Activated naive CD4-positive, alpha-beta T cell treated with anti-CD3 and anti-CD28 coated beads for 36 hours (primary cell): Measurements from ENCODE around the gene CYP19A1. TPM values are rescaled to one million over a fixed set of nuclear protein-coding genes. Genes with fewer than 3 reads are reported as not detected.
A peak's percentile ranks its signal among the peaks of the same experiment; 100 is the strongest.
"Not testable (repeated sequence)": the region's sequence is repeated elsewhere in the genome, so short reads cannot be mapped to it uniquely, and the experiment has no call there.

Source experiments
- CTCF ChIA-PET: fragments of 350-600 bp; sonication (Branson Sonifier 250); formaldehyde crosslinking; loops from one replicate; lab custom pipeline; 2021; ENCODE audit warnings: antibody characterized with exemption; lab: Charles Lee
- DNase-seq: peaks from one replicate; pipeline ENCODE4 v3.0.0-alpha.2; 2020
- H3K27ac Mint-ChIP-seq: one replicate; pipeline ENCODE4 v1.8.0; 2021; ENCODE audit warnings: mild to moderate bottlenecking, mixed read lengths
- H3K27me3 Mint-ChIP-seq: one replicate; pipeline ENCODE4 v1.8.0; 2021; ENCODE audit warnings: low read depth, mixed read lengths
- H3K36me3 Mint-ChIP-seq: one replicate; pipeline ENCODE4 v1.8.0; 2021; ENCODE audit warnings: low read depth, mixed read lengths
- H3K4me1 Mint-ChIP-seq: one replicate; pipeline ENCODE4 v1.8.0; 2021; ENCODE audit warnings: low read depth, mixed read lengths
- H3K4me3 Mint-ChIP-seq: one replicate; pipeline ENCODE4 v1.8.0; 2021; ENCODE audit warnings: mild to moderate bottlenecking, moderate library complexity, mixed read lengths
- H3K9me3 Mint-ChIP-seq: one replicate; pipeline ENCODE4 v1.8.0; 2021; ENCODE audit warnings: mixed read lengths
- intact Hi-C: fragments of 100-400 bp; cut with micrococcal nuclease; formaldehyde crosslinking; loops from one replicate; pipeline ENCODE4 v1.15.1; 2023
- total RNA-seq, 2 experiments: library from RNA; stranded (reverse); gene quantifications; one replicate each; pipeline ENCODE4 v1.2.3, GENCODE V29; 2021

CYP19A1 gene
- total RNA-seq, 2 experiments from 2014 or later = not detected

DNA sequence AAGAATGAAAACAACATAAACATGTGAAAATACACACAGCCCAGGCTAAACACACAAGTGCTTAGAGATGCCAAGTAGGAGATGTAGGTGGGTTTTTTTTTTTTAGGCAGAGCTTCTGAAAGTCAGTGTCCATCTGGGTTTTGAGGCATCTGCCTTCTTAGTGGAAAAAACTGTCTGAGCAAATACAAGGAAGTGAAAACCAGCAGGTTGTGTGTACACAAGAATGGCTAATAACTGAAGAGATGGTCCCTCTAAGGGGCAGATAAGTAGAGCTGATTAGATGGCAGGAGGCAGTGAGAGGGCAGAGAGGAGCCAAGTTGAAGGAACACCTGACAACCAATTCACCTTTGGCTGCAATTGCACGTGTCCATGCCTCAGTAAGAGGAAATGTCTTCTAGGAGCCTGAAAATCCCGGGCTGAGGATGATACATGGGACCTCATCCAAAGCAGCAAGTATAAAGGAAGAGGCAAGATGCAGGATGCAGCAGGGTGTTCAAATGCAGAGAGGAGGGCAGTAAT, 34.9 kb downstream of the CYP19A1 start:
- Mint-ChIP-seq H3K36me3 (no peaks in the 10 kb centered on the region), H3K4me1 (no peaks in the 10 kb centered on the region), H3K4me3 (no peak overlapping the region), H3K27ac (no peak overlapping the region), H3K27me3 (peaks cover 16% of the 10 kb centered on the region), H3K9me3 (no peaks in the 10 kb centered on the region)
- DNase-seq = no peak
- intact Hi-C loops = no loop called here
- CTCF ChIA-PET = interaction anchor here (0.6 kb wide), 1 partner anchor 215 kb away, joined by 3 read pairs; no protein-coding TSS in a partner anchor

DNA sequence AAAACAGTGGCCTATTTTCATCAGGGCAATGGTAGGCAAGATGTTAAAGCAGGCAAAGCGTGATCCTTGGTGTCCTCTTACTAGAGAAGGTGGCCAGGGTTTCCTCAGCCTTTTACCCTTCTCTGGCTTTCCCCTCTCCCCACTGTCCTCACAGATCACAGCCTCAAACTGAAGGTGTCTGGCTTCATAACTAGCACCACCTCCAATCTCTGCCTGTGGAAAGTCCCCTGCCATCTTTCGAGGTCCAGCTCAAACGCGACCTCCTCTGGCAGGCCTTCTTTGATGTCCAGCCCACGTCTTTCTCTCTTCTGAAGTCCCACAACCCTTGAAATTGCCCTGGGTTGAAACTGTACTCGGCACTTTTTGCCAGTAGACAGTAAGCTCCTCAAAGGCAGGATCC, 35.9 kb downstream of the CYP19A1 start:
- CTCF ChIA-PET = no interaction called here
- Mint-ChIP-seq H3K27ac (no peak overlapping the region), H3K36me3 (no peaks in the 10 kb centered on the region), H3K4me1 (no peaks in the 10 kb centered on the region), H3K27me3 (peaks cover 12% of the 10 kb centered on the region), H3K9me3 (no peaks in the 10 kb centered on the region), H3K4me3 (no peak overlapping the region)
- intact Hi-C loops = no loop called here
- DNase-seq = no peak

DNA sequence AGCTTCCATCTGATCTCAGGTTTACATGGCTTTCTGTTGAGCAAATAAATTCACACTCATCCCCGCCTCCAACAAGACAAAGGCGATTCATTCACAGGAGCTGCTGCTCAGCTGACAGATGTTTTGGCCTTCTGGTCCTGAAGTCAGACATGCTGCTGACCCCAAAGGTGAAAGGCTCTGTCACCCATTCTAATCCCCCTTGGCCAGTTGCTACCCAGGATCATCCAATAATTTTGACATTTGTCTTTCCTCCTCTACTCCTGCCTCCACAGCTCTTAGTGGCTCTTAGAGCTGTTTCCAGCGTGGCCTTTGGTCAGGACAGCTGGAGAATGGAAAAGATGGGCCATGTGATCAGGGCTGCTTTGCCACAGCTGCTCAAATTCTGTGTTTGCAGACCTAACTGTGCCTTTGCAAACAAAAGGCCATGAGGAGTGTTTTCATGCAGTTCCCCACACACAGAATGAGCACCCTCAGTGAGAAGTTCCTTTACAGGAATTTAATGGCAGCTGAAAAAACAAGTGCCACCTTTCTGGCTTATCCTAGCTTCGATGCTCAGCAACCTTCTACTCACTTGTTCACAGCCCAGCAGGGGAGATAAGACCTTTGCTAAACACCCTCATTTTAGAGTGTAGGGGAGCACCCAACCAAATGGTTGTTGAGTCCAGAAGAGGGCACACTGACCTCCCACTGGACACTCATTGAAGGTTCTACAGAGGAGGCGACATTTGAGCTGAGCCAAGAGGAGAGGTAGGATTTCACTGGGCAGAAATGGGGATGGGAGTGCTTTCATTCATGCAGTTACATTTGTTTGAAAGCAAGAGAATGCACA, 39.0 kb downstream of the CYP19A1 start:
- intact Hi-C loops = no loop called here
- DNase-seq = no peak
- no peaks in the 10 kb centered on the region for H3K4me1 Mint-ChIP-seq
- no peaks in the 10 kb centered on the region for H3K36me3 Mint-ChIP-seq
- peaks cover 7% of the 10 kb centered on the region for H3K27me3 Mint-ChIP-seq
- CTCF ChIA-PET = no interaction called here
- H3K9me3 Mint-ChIP-seq = no peaks in the 10 kb centered on the region
- no peak overlapping the region for H3K27ac Mint-ChIP-seq
- no peak overlapping the region for H3K4me3 Mint-ChIP-seq

DNA sequence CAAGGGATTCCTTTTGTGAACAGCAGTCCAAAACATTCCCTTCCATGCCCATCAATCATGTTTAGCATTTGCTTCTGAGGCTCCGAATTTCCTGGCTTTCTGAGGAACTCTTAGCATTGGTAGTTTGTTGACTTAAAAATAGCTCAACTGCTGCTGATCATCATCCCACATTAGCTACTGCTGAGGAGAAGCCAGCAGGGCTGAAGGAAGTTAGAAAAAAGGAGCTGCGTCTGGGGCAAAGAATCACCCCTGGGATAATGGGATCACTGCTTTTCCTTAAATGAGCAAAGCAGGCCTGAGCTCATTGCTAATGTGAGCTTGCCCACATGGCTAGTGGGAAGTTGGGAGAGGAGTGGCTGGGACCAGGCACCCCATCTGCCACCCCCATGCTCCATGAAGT, 39.8 kb downstream of the CYP19A1 start:
- Mint-ChIP-seq H3K4me3 (no peak overlapping the region), H3K9me3 (no peaks in the 10 kb centered on the region), H3K36me3 (no peaks in the 10 kb centered on the region), H3K4me1 (no peaks in the 10 kb centered on the region), H3K27me3 (peaks cover 7% of the 10 kb centered on the region), H3K27ac (no peak overlapping the region)
- DNase-seq = no peak
- CTCF ChIA-PET = interaction anchor here (0.9 kb wide), 1 partner anchor 106 kb away, joined by 3 read pairs; no protein-coding TSS in a partner anchor
- intact Hi-C loops = no loop called here

DNA sequence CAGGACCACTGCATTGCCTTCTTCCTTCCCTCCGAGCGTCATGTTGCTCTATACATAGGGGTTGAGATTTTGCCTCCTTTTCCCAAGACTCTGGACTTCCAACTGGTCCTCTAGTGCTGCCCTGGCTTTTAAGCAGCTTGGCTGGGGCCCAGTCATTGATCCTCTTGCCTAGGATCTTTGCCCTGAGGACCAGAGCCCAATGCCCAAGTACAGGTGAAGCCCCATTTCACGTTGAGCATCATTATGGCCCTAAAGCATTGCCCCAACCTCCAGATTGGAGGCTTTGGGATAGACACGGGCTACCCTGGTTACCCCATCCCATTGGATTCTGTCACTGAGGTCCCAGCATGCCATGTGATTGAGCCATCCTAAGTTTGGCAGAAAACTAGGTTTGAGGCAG, 47.7 kb downstream of the CYP19A1 start:
- intact Hi-C loops = no loop called here
- H3K4me1 Mint-ChIP-seq = no peaks in the 10 kb centered on the region
- H3K36me3 Mint-ChIP-seq = no peaks in the 10 kb centered on the region
- CTCF ChIA-PET = no interaction called here
- H3K27me3 Mint-ChIP-seq = no peaks in the 10 kb centered on the region
- DNase-seq = no peak
- no peak overlapping the region for H3K27ac Mint-ChIP-seq
- no peak overlapping the region for H3K4me3 Mint-ChIP-seq
- H3K9me3 Mint-ChIP-seq = peaks cover 5% of the 10 kb centered on the region

DNA sequence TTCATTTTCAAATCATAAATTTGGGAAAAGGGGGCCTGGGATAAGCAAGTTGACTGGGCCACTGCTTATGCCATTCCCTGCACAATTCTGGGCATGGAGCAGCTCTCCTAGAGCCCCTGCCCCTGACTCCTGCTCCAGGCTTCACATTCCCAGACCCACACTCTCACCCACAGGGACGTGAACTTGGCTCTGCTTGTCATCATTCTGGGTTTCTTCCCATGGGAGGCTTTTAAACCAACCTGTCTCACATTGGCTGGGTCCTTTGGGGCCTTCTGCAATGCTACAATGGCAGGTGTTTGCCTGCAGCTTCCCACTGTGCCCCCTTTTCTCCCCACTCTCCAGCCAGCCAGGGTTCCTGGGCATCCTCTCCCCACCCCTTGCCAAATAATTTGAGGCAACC, 49.1 kb downstream of the CYP19A1 start:
- no peaks in the 10 kb centered on the region for H3K4me1 Mint-ChIP-seq
- no peaks in the 10 kb centered on the region for H3K36me3 Mint-ChIP-seq
- DNase-seq = no peak
- H3K27ac Mint-ChIP-seq = no peak overlapping the region
- no peak overlapping the region for H3K4me3 Mint-ChIP-seq
- intact Hi-C loops = no loop called here
- H3K27me3 Mint-ChIP-seq = no peaks in the 10 kb centered on the region
- peaks cover 5% of the 10 kb centered on the region for H3K9me3 Mint-ChIP-seq
- CTCF ChIA-PET = interaction anchor here (0.5 kb wide), 1 partner anchor 164 kb away, joined by 3 read pairs; no protein-coding TSS in a partner anchor

DNA sequence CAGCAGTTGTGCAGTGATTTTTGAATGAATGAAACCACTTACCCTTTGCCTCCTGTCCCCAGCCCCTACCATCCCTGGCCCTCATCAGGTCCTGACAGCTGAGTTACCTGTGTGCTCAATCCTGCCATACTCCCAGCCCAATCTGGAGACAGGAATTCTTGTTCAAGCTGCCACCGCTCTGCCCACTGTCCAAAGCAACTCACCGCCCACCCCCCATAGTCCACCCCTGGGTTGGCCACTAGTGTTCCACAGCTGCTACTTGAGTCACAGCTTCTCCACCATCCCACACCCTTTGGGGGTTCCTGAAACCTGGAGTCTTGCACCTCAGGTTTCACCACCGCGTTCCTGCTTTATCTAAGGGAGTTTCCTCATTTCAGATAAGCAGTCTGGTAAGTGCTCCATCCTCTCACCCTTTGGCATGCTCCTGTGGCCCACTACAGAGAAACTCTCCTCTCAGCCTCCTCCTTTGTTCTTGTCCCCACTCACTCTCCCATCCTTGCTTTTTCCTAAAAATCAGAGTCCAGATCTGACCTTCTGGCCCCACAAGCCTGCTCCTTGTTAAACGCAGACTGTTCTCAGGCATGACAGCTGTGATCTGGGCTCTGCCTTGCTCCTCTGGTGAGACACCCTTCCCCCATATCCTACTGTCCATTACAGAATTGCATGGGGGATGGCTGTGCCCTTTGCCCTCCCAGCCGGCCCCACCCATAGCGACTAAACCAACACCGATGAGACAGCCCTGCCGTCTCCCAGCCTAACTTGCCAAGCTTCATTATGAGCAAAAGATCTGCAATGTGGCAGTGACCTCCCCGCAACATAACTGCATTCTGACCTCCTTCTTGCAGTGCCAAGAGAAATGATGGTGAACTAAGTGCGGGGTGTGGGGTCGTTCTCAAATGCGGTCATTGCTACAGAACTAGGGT, 50.0 kb downstream of the CYP19A1 start:
- intact Hi-C loops = no loop called here
- CTCF ChIA-PET = interaction anchor here (1.5 kb wide), 1 partner anchor 63 kb away, joined by 3 read pairs; no protein-coding TSS in a partner anchor
- Mint-ChIP-seq H3K4me3 (no peak overlapping the region), H3K4me1 (no peaks in the 10 kb centered on the region), H3K27ac (no peak overlapping the region), H3K27me3 (no peaks in the 10 kb centered on the region), H3K9me3 (peaks cover 3% of the 10 kb centered on the region), H3K36me3 (no peaks in the 10 kb centered on the region)
- DNase-seq = no peak

DNA sequence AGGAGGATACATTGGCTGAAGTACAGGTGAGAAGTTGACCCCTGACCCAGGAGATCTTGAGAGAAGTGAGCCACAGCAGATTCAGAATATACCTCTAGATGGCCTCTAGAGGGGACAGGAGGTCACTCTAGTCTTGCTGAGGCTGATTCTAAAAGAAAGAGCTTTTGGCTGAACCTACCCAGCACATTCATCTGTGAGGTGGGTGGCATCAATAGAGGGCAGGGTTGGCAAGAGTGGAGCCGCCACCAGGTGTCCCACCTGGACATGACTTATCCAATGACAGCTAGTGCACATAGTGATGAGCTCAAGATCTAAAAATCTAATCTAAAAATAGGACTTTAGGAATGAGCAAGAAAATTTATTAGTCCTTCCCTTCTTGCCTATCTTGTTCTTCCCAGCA, 51.6 kb downstream of the CYP19A1 start:
- H3K27me3 Mint-ChIP-seq = peaks cover 3% of the 10 kb centered on the region
- H3K4me1 Mint-ChIP-seq = no peaks in the 10 kb centered on the region
- no peak overlapping the region for H3K4me3 Mint-ChIP-seq
- DNase-seq = peak; percentile 9
- intact Hi-C loops = no loop called here
- H3K27ac Mint-ChIP-seq = no peak overlapping the region
- CTCF ChIA-PET = interaction anchor here (0.6 to 1.5 kb wide), 6 partner anchors 65 to 1271 kb away, joined by 3 to 4 read pairs (median 3); no protein-coding TSS in a partner anchor
- H3K9me3 Mint-ChIP-seq = no peaks in the 10 kb centered on the region
- H3K36me3 Mint-ChIP-seq = no peaks in the 10 kb centered on the region

DNA sequence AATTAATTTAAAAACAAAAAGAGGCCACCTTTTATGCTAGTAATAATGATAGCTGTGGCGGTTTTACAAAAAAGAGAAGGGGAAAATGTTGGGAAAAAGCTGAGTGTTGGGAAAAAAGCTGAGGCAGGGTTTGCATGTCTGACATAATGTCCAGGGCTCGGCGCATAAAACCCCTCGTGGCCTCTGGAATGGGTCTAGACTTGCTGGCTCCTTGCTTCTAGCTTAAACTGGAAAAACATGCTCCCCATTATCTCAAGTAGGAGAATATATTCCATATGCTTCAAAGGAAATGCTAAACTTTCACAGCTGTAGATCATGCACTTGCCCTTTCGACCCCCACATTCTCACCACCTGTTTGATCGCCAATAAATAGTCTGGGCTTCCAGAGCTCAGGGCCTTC, 53.0 kb downstream of the CYP19A1 start:
- DNase-seq = no peak
- CTCF ChIA-PET = no interaction called here
- H3K36me3 Mint-ChIP-seq = no peaks in the 10 kb centered on the region
- no peaks in the 10 kb centered on the region for H3K4me1 Mint-ChIP-seq
- no peak overlapping the region for H3K4me3 Mint-ChIP-seq
- H3K27ac Mint-ChIP-seq = no peak overlapping the region
- H3K9me3 Mint-ChIP-seq = no peaks in the 10 kb centered on the region
- intact Hi-C loops = no loop called here
- H3K27me3 Mint-ChIP-seq = peaks cover 3% of the 10 kb centered on the region

DNA sequence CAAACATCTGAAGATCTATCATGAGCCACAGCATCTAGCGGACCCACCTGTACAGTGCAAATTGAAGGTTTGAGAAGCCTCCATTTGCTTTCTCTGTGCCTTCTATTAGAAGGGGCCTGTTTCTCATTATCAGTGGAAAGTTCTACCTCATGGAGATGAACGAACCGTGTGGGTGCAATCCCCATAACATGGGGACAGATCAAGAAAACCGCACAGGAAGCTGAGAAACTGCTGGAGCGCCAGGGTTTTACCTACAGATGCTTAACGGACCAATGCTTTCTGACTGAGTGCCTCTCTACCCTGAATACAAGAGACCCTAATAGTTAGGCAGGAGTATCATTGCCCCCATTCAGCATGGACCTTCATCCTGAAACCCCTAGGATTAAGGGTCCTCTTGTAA, 53.5 kb downstream of the CYP19A1 start:
- DNase-seq = no peak
- no peak overlapping the region for H3K27ac Mint-ChIP-seq
- no peaks in the 10 kb centered on the region for H3K4me1 Mint-ChIP-seq
- H3K9me3 Mint-ChIP-seq = no peaks in the 10 kb centered on the region
- H3K36me3 Mint-ChIP-seq = no peaks in the 10 kb centered on the region
- intact Hi-C loops = loop anchor here (5.0 kb wide), 2 partner anchors 117 to 212 kb away; no protein-coding TSS in a partner anchor
- CTCF ChIA-PET = no interaction called here
- H3K27me3 Mint-ChIP-seq = peaks cover 3% of the 10 kb centered on the region
- no peak overlapping the region for H3K4me3 Mint-ChIP-seq

DNA sequence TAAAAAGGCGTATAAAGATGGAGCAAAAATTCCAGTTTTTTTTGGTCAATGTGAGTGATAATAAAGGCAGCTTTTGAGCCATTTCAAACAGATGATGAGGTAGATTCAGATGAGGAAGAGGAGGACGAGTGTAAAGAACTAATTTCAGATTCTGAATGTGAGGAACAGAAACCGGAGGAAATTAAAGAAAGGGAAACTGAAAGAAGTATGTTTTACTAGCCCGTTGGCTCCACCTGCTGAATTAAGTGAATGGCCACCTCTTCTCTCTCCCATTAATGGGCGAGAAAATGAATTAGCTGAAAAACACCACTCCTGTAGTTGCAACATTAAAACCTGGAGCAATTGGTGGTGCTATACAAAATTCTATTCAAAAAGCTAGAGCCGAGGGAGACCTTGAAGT, 55.4 kb downstream of the CYP19A1 start:
- no peak for DNase-seq
- no peaks in the 10 kb centered on the region for H3K36me3 Mint-ChIP-seq
- no peaks in the 10 kb centered on the region for H3K4me1 Mint-ChIP-seq
- CTCF ChIA-PET = interaction anchor here (0.7 to 2.0 kb wide), 2 partner anchors 64 to 98 kb away, joined by 3 to 8 read pairs; no protein-coding TSS in a partner anchor
- no peak overlapping the region for H3K4me3 Mint-ChIP-seq
- no peak overlapping the region for H3K27ac Mint-ChIP-seq
- peaks cover 14% of the 10 kb centered on the region for H3K27me3 Mint-ChIP-seq
- no peaks in the 10 kb centered on the region for H3K9me3 Mint-ChIP-seq
- intact Hi-C loops = loop anchor here (5.0 kb wide), 2 partner anchors 119 to 214 kb away; no protein-coding TSS in a partner anchor

DNA sequence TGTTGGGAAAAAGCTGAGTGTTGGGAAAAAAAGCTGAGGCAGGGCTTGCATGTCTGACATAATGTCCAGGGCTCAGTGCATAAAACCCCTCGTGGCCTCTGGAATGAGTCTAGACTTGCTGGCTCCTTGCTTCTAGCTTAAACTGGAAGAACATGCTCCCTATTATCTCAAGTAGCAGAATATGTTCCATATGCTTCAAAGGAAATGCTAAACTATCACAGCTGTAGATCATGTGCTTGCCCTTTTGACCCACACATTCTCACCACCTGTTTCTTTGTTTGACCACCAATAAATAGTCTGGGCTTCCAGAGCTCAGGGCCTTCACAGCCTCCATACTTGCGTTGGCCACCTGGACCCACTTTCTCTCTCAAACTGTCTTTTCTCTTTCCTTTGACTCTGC, 56.2 kb downstream of the CYP19A1 start:
- not testable (repeated sequence) for H3K4me1 Mint-ChIP-seq, H3K36me3 Mint-ChIP-seq, H3K4me3 Mint-ChIP-seq, DNase-seq, H3K9me3 Mint-ChIP-seq, H3K27ac Mint-ChIP-seq
- intact Hi-C loops = loop anchor here (5.0 kb wide), 2 partner anchors 120 to 215 kb away; no protein-coding TSS in a partner anchor
- H3K27me3 Mint-ChIP-seq = peaks cover 14% of the 10 kb centered on the region
- CTCF ChIA-PET = interaction anchor here (0.7 to 2.0 kb wide), 4 partner anchors 65 to 119 kb away, joined by 3 to 8 read pairs (median 5); no protein-coding TSS in a partner anchor
